Measurements from ENCODE around the gene ARHGEF33. TPM values are rescaled to one million over a fixed set of nuclear protein-coding genes. Genes with fewer than 3 reads are reported as not detected.

Gene ARHGEF33
- total RNA-seq, 4 donors from 2014 or later = 0.88 to 5.9 (median 2.2) TPM

DNA sequence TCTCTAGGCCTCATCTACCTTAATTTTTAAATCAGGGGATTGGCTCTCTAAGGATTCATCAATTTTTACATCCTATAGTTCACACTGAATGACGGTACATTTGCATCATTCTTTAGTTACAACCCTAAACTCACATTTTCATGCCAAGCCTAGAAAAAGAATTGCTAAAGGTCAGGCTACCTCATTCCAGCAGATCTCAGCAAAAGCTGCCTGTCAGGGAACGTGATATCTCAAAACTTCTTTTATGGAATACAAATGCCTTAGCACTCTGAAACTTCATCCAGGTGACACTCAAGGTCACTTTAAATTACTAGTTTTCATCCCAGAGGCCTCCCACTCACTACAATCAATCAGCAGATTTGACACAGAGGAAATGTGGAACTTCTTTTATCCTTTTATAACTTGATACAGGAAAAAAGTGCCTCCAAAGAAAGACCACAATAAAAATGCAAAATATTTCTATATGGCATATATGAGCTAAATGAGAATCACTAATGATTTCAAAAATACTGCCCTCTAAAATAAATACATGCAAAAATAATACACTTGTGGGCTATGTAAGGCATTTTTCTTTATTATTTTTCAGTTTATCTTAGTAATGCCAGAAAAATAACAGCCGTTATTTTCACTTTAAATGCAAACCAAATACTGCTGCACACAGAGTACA is 91.5 kb downstream of the ARHGEF33 start:
- H3K27ac ChIP-seq = no peak overlapping the region
- TF ChIP-seq, protein P1, sequence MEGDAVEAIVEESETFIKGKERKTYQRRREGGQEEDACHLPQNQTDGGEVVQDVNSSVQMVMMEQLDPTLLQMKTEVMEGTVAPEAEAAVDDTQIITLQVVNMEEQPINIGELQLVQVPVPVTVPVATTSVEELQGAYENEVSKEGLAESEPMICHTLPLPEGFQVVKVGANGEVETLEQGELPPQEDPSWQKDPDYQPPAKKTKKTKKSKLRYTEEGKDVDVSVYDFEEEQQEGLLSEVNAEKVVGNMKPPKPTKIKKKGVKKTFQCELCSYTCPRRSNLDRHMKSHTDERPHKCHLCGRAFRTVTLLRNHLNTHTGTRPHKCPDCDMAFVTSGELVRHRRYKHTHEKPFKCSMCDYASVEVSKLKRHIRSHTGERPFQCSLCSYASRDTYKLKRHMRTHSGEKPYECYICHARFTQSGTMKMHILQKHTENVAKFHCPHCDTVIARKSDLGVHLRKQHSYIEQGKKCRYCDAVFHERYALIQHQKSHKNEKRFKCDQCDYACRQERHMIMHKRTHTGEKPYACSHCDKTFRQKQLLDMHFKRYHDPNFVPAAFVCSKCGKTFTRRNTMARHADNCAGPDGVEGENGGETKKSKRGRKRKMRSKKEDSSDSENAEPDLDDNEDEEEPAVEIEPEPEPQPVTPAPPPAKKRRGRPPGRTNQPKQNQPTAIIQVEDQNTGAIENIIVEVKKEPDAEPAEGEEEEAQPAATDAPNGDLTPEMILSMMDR (IDR thresholded peaks at IDR 0.05) = no peak
- TF ChIP-seq POLR2A (IDR thresholded peaks at IDR 0.05) = no peak
- intact Hi-C loops (cut with DNase I; ENCODE audit: low total_unique reads) = no loop called here

DNA sequence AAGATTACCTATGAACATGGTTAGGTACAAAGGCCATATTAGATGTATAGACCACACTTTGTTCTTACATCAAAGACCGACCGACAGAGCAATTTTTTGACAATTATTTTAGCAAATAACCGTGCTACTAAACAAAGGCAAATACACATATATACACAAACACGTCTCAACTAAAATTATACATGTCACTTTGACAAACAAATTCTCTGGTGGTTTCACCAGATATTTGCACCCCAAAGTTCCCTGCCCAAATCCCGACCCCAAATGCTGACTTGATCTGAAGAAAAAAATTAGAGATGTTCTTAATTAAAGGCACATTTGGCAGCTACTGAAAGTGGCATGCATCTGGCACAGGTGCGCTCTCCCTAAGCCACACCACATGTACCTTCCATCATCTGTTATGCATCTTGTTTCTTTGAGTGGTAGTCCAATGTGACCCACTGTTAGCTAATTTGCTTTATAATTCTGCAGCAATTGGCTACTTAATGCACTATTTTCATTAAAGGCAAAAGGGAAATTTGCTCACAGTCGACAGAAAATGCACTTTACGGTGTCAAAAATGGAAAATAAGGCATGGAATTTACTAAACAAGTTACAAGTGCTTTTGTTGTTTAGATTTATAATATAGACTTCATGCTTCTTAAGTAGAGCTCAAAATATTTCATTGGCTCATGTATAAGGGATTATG is 92.1 kb downstream of the ARHGEF33 start:
- intact Hi-C loops (cut with DNase I; ENCODE audit: low total_unique reads) = no loop called here
- no peak overlapping the region for H3K27ac ChIP-seq
- no peaks in the 10 kb centered on the region for H3K27me3 ChIP-seq
- TF ChIP-seq POLR2A (IDR thresholded peaks at IDR 0.05) = no peak
- TF ChIP-seq, protein P1 (IDR thresholded peaks at IDR 0.05) = no peak
- H3K9me3 ChIP-seq = no peaks in the 10 kb centered on the region
- H3K4me1 ChIP-seq = no peaks in the 10 kb centered on the region
- H3K4me3 ChIP-seq = no peak overlapping the region
- no peak for DNase-seq
- H3K36me3 ChIP-seq = no peaks in the 10 kb centered on the region

More for the DNA sequence above, 91.5 kb downstream of the ARHGEF33 start:
- Histone ChIP-seq H3K27me3 (no peaks in the 10 kb centered on the region), H3K4me3 (no peak overlapping the region), H3K36me3 (no peaks in the 10 kb centered on the region), H3K4me1 (no peaks in the 10 kb centered on the region), H3K9me3 (no peaks in the 10 kb centered on the region)
- DNase-seq = no peak

DNA sequence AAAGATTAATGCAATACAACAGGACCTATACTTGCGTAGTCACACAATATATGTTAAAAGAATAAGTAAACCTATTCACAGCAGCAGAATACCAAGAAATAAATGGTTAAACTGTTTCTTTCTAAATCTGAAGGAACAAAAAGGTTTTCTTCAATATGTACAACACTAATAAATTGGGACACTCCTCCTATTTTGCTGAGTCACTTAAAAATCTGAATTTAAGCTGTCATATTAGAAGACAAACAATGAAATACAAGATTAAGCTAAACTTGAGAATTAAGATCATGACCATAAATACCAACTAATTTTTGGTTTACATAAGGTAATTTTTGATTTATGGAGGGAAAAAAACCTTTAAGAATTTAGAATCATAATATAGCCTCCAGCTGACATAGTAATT is 92.8 kb downstream of the ARHGEF33 start:
- H3K9me3 ChIP-seq = no peaks in the 10 kb centered on the region
- DNase-seq = no peak
- intact Hi-C loops (cut with DNase I; ENCODE audit: low total_unique reads) = no loop called here
- H3K27ac ChIP-seq = no peak overlapping the region
- TF ChIP-seq POLR2A (IDR thresholded peaks at IDR 0.05) = no peak
- TF ChIP-seq, protein P1 (IDR thresholded peaks at IDR 0.05) = no peak
- no peaks in the 10 kb centered on the region for H3K36me3 ChIP-seq
- no peaks in the 10 kb centered on the region for H3K27me3 ChIP-seq
- no peak overlapping the region for H3K4me3 ChIP-seq
- H3K4me1 ChIP-seq = no peaks in the 10 kb centered on the region

DNA sequence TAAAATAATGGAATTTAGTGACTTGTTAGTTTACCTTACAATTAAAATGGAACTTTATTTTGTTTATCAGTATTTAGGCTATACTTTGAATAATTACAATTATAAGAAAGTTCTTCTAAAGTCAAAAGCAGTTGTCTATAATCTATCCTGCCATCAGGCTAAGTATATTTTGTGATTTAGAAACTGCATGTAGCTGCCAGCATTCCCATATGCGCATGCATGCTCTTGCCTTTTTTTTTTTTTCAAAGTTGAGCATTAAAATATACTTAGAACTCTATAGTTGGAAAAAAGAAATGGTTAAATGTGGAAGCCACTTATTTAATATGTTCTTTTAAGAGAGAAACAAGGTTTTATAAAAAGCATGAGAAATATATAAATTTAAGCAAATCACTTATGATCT is 99.0 kb downstream of the ARHGEF33 start:
- no peak for DNase-seq
- no peak overlapping the region for H3K27ac ChIP-seq
- H3K4me3 ChIP-seq = no peak overlapping the region
- TF ChIP-seq POLR2A (IDR thresholded peaks at IDR 0.05) = no peak
- TF ChIP-seq, protein P1 (IDR thresholded peaks at IDR 0.05) = no peak
- no peaks in the 10 kb centered on the region for H3K27me3 ChIP-seq
- no peaks in the 10 kb centered on the region for H3K4me1 ChIP-seq
- H3K9me3 ChIP-seq = no peaks in the 10 kb centered on the region
- intact Hi-C loops (cut with DNase I; ENCODE audit: low total_unique reads) = no loop called here
- no peaks in the 10 kb centered on the region for H3K36me3 ChIP-seq

DNA sequence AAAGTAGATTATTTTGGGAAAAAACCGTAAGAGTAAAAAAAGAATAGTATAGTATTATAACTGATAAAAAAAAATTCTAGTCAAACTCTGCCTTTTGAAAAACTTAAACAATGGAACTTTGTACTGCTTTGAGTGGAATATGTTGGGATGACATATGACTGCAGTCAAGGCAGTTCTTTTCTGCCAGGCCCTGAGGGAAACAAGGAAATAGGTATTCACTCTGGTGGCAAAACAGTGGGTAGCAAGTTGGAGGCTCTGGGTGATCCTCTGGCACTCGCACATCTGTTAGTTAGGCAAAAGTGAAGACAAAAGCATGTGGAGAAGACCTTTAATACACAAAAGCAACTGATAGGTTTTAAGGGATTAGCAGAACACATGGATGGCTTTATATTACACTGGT is 102.2 kb downstream of the ARHGEF33 start:
- no peaks in the 10 kb centered on the region for H3K27me3 ChIP-seq
- H3K36me3 ChIP-seq = no peaks in the 10 kb centered on the region
- no peak for DNase-seq
- no peaks in the 10 kb centered on the region for H3K9me3 ChIP-seq
- TF ChIP-seq, protein P1 (IDR thresholded peaks at IDR 0.05) = no peak
- TF ChIP-seq POLR2A (IDR thresholded peaks at IDR 0.05) = no peak
- intact Hi-C loops (cut with DNase I; ENCODE audit: low total_unique reads) = no loop called here
- no peak overlapping the region for H3K4me3 ChIP-seq
- no peaks in the 10 kb centered on the region for H3K4me1 ChIP-seq
- no peak overlapping the region for H3K27ac ChIP-seq

Measured in uterus (tissue), 4 donors.